Measurements from ENCODE around the gene FOS.
"Not testable (repeated sequence)": the region's sequence is repeated elsewhere in the genome, so short reads cannot be mapped to it uniquely, and the experiment has no call there.

FOS gene

GRCh38 chr14:75277815-75278421 is 710 bp upstream of the FOS start:
- Mint-ChIP-seq H3K27ac (peak overlapping the region; percentile 91), H3K27me3 (peaks cover 19 to 21% of the 10 kb centered on the region in 2 donors), H3K9me3 (no peaks in the 10 kb centered on the region), H3K4me3 (peak overlapping the region; percentile 92 to 98), H3K36me3 (peaks cover 13 to 29% of the 10 kb centered on the region in 2 donors), H3K4me1 (peaks cover 44 to 75% of the 10 kb centered on the region in 2 donors)
- no peak for DNase-seq
- peak; percentile 13 for ATAC-seq (replicated peaks)

DNA sequence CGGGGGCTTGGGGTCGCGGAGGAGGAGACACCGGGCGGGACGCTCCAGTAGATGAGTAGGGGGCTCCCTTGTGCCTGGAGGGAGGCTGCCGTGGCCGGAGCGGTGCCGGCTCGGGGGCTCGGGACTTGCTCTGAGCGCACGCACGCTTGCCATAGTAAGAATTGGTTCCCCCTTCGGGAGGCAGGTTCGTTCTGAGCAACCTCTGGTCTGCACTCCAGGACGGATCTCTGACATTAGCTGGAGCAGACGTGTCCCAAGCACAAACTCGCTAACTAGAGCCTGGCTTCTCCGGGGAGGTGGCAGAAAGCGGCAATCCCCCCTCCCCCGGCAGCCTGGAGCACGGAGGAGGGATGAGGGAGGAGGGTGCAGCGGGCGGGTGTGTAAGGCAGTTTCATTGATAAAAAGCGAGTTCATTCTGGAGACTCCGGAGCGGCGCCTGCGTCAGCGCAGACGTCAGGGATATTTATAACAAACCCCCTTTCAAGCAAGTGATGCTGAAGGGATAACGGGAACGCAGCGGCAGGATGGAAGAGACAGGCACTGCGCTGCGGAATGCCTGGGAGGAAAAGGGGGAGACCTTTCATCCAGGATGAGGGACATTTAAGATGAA is 630 bp downstream of the FOS start:
- peaks cover 19 to 21% of the 10 kb centered on the region in 2 donors for H3K27me3 Mint-ChIP-seq

GRCh38 chr14:75279763-75280290 is 1.2 kb downstream of the FOS start:
- ATAC-seq (replicated peaks) (no peak), DNase-seq (no peak)
- peaks cover 36 to 59% of the 10 kb centered on the region in 2 donors for H3K4me1 Mint-ChIP-seq
- peaks cover 18 to 21% of the 10 kb centered on the region in 2 donors for H3K27me3 Mint-ChIP-seq
- H3K27ac Mint-ChIP-seq = peak overlapping the region; percentile 99
- H3K36me3 Mint-ChIP-seq = peaks cover 13 to 29% of the 10 kb centered on the region in 2 donors
- H3K4me3 Mint-ChIP-seq = peak overlapping the region; percentile 92 to 98
- H3K9me3 Mint-ChIP-seq = no peaks in the 10 kb centered on the region

More for the DNA sequence above, 630 bp downstream of the FOS start:
- peak; percentile 47 for DNase-seq
- H3K27ac Mint-ChIP-seq = peak overlapping the region; percentile 99
- H3K36me3 Mint-ChIP-seq = peaks cover 13 to 29% of the 10 kb centered on the region in 2 donors
- peaks cover 41 to 65% of the 10 kb centered on the region in 2 donors for H3K4me1 Mint-ChIP-seq
- ATAC-seq (replicated peaks) = peak; percentile 28
- H3K4me3 Mint-ChIP-seq = peak overlapping the region; percentile 92 to 98
- no peaks in the 10 kb centered on the region for H3K9me3 Mint-ChIP-seq

- Mint-ChIP-seq H3K27me3 (peaks cover 14 to 21% of the 10 kb centered on the region in 2 donors), H3K27ac (peak overlapping the region; percentile 99), H3K4me3 (peak overlapping the region; percentile 92 to 98), H3K4me1 (peaks cover 30 to 54% of the 10 kb centered on the region in 2 donors), H3K36me3 (peaks cover 13 to 29% of the 10 kb centered on the region in 2 donors), H3K9me3 (no peaks in the 10 kb centered on the region)
- DNase-seq (no peak), ATAC-seq (replicated peaks) (no peak)
These were observed 1.7 kb downstream of the FOS start for GRCh38 chr14:75280291-75280830.

- H3K27me3 Mint-ChIP-seq = peaks cover 14 to 22% of the 10 kb centered on the region in 2 donors
- peak overlapping the region in 1 of 2 donors; percentile 62 for H3K4me3 Mint-ChIP-seq
- H3K4me1 Mint-ChIP-seq = peaks cover 27 to 49% of the 10 kb centered on the region in 2 donors
- no peaks in the 10 kb centered on the region for H3K9me3 Mint-ChIP-seq
- ATAC-seq (replicated peaks) (no peak), DNase-seq (no peak)
- peak overlapping the region; percentile 44 for H3K27ac Mint-ChIP-seq
- H3K36me3 Mint-ChIP-seq = peaks cover 13 to 29% of the 10 kb centered on the region in 2 donors
These were observed 2.4 kb downstream of the FOS start for GRCh38 chr14:75280831-75281653.

- DNase-seq (no peak), ATAC-seq (replicated peaks) (no peak)
- Mint-ChIP-seq H3K27ac (no peak overlapping the region), H3K36me3 (peaks cover 13 to 29% of the 10 kb centered on the region in 2 donors), H3K4me1 (peaks cover 27 to 47% of the 10 kb centered on the region in 2 donors), H3K4me3 (no peak overlapping the region), H3K27me3 (peaks cover 18 to 27% of the 10 kb centered on the region in 2 donors), H3K9me3 (no peaks in the 10 kb centered on the region)
These were observed 3.0 kb downstream of the FOS start for GRCh38 chr14:75281654-75282019.

- Mint-ChIP-seq H3K36me3 (peaks cover 13 to 29% of the 10 kb centered on the region in 2 donors), H3K4me1 (peaks cover 24 to 44% of the 10 kb centered on the region in 2 donors), H3K27ac (no peak overlapping the region), H3K27me3 (peaks cover 18 to 27% of the 10 kb centered on the region in 2 donors), H3K4me3 (no peak overlapping the region), H3K9me3 (no peaks in the 10 kb centered on the region)
- DNase-seq (no peak), ATAC-seq (replicated peaks) (no peak)
These were observed 3.5 kb downstream of the FOS start for GRCh38 chr14:75282170-75282554.

- Mint-ChIP-seq H3K4me1 (peaks cover 21 to 39% of the 10 kb centered on the region in 2 donors), H3K27me3 (peaks cover 18 to 27% of the 10 kb centered on the region in 2 donors), H3K36me3 (peaks cover 13 to 29% of the 10 kb centered on the region in 2 donors)
- H3K4me3 Mint-ChIP-seq; H3K9me3 Mint-ChIP-seq; H3K27ac Mint-ChIP-seq; ATAC-seq (replicated peaks); DNase-seq: not testable (repeated sequence)
These were observed 4.0 kb downstream of the FOS start for GRCh38 chr14:75282555-75283161.

GRCh38 chr14:75283162-75283832 is 4.7 kb downstream of the FOS start:
- peaks cover 13 to 29% of the 10 kb centered on the region in 2 donors for H3K36me3 Mint-ChIP-seq
- peaks cover 18 to 27% of the 10 kb centered on the region in 2 donors for H3K27me3 Mint-ChIP-seq
- peaks cover 20 to 32% of the 10 kb centered on the region in 2 donors for H3K4me1 Mint-ChIP-seq
- DNase-seq = no peak
- no peak for ATAC-seq (replicated peaks)
- no peak overlapping the region for H3K4me3 Mint-ChIP-seq
- H3K27ac Mint-ChIP-seq = no peak overlapping the region
- H3K9me3 Mint-ChIP-seq = no peaks in the 10 kb centered on the region

DNA sequence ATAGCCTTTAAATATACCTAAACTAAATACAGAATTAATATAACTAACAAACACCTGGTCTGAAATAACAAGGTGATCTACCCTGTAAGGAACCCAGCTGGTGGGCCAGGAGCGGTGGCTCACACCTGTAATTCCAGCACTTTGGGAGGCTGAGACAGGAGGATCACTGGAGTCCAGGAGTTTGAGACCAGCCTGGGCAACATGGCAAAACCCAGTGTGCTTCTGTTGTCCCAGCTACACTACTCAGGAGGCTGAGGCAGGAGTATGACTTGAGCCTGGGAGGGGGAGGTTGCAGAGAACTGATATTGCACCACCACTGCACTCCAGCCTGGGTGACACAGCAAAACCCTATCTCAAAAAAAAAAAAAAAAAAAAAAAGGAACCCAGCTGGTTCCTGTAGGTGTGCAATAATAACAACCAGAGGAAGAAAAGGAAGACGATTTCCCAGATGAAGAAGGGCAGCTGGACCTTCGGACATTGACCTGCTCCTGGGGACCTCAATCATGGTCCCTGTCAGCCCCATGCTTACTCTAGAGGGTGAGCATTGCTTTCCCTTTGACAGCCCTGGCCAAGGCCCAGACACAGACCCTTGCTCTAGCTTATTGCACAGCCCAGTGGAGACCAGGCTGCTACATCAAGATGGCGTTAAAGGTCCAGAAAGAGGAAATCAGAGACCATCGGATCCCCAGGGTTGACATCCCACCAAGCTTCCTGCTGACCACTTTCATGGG is 5.4 kb downstream of the FOS start:
- peaks cover 13 to 27% of the 10 kb centered on the region in 2 donors for H3K36me3 Mint-ChIP-seq
- H3K4me1 Mint-ChIP-seq = peaks cover 20 to 25% of the 10 kb centered on the region in 2 donors
- H3K4me3 Mint-ChIP-seq = no peak overlapping the region
- ATAC-seq (replicated peaks) (no peak), DNase-seq (no peak)
- H3K27me3 Mint-ChIP-seq = peaks cover 18 to 27% of the 10 kb centered on the region in 2 donors
- no peaks in the 10 kb centered on the region for H3K9me3 Mint-ChIP-seq
- H3K27ac Mint-ChIP-seq = peak overlapping the region; percentile 38

DNA sequence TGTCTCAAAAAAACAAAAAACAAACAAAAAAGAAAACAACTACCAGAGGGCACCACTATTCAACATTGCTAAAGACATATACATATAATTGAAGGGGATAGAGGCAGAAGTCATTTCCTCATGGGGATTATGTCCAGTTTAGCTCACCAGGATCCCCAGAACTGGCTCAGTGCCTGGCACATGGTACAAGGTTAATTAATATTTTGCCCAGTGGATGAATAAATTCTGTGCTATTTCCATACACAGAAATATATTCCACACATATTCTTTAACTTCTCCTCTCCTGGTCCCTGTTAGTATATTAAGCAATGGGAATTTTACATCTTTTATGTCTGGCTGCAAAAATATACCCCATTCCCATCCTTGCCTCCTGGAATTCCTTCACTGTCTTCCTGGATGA is 6.7 kb downstream of the FOS start:
- no peak overlapping the region for H3K4me3 Mint-ChIP-seq
- no peak for ATAC-seq (replicated peaks)
- peaks cover 16 to 22% of the 10 kb centered on the region in 2 donors for H3K27me3 Mint-ChIP-seq
- H3K4me1 Mint-ChIP-seq = peaks cover 8 to 12% of the 10 kb centered on the region in 2 donors
- peaks cover 11 to 14% of the 10 kb centered on the region in 2 donors for H3K36me3 Mint-ChIP-seq
- no peaks in the 10 kb centered on the region for H3K9me3 Mint-ChIP-seq
- no peak overlapping the region for H3K27ac Mint-ChIP-seq
- no peak for DNase-seq

GRCh38 chr14:75286313-75286712 is 7.7 kb downstream of the FOS start:
- Mint-ChIP-seq H3K27me3 (peaks cover 12 to 16% of the 10 kb centered on the region in 2 donors), H3K9me3 (no peaks in the 10 kb centered on the region), H3K4me3 (peak overlapping the region in 1 of 2 donors; percentile 7), H3K27ac (no peak overlapping the region), H3K36me3 (peaks cover 4% of the 10 kb centered on the region in 2 donors), H3K4me1 (peaks cover 2% of the 10 kb centered on the region in 2 donors)
- DNase-seq = no peak
- ATAC-seq (replicated peaks) = no peak
